ENCODE measurements around the gene CADM2.

Gene CADM2

GRCh38 chr3:85483986-85484385 lies 525.2 kb downstream of the CADM2 start:
- H3K9me3 ChIP-seq (ENCODE audit: control insufficient read depth, insufficient read depth, low read length), result no peaks in the 10 kb centered on the region
- no peaks in the 10 kb centered on the region for H3K79me2 ChIP-seq (ENCODE audit: control insufficient read depth, low read length)
- H3K4me3 ChIP-seq (ENCODE audit: low read length), result no peak overlapping the region
- no peaks in the 10 kb centered on the region for H3K27me3 ChIP-seq (ENCODE audit: control insufficient read depth, low read length)
- no peaks in the 10 kb centered on the region for H3K4me1 ChIP-seq (ENCODE audit: control insufficient read depth, low read length)
- no peak for TF ChIP-seq EZH2phosphoT487 (IDR thresholded peaks at IDR 0.05; ENCODE audit: borderline replicate concordance, low read length)
- TF ChIP-seq CTCF (IDR thresholded peaks at IDR 0.05; ENCODE audit: low read depth, low read length, poor library complexity, severe bottlenecking), result no peak
- H3K36me3 ChIP-seq (ENCODE audit: control insufficient read depth, low read length), result no peaks in the 10 kb centered on the region
- H3K4me2 ChIP-seq (ENCODE audit: low read length), result no peak overlapping the region
- H3F3A ChIP-seq (ENCODE audit: control insufficient read depth, insufficient read depth), result no peaks in the 10 kb centered on the region
- no peaks in the 10 kb centered on the region for H3K9me2 ChIP-seq (replicated peaks; ENCODE audit: control insufficient read depth, low read length)
- no peaks in the 10 kb centered on the region for H4K20me1 ChIP-seq (ENCODE audit: control insufficient read depth, insufficient read depth, low read depth, low read length)
- H3K27ac ChIP-seq (ENCODE audit: low read depth, low read length), result no peak overlapping the region

- H3K27me3 ChIP-seq (ENCODE audit: control insufficient read depth, low read length), result no peaks in the 10 kb centered on the region
- H3K4me1 ChIP-seq (ENCODE audit: control insufficient read depth, low read length), result no peaks in the 10 kb centered on the region
- TF ChIP-seq EZH2phosphoT487 (IDR thresholded peaks at IDR 0.05; ENCODE audit: borderline replicate concordance, low read length) (no peak), CTCF (IDR thresholded peaks at IDR 0.05; ENCODE audit: low read depth, low read length, poor library complexity, severe bottlenecking) (no peak)
- no peak overlapping the region for H3K27ac ChIP-seq (ENCODE audit: low read depth, low read length)
- no peaks in the 10 kb centered on the region for H3K36me3 ChIP-seq (ENCODE audit: control insufficient read depth, low read length)
- no peaks in the 10 kb centered on the region for H3K9me3 ChIP-seq (ENCODE audit: control insufficient read depth, insufficient read depth, low read length)
- H3K4me2 ChIP-seq (ENCODE audit: low read length), result no peak overlapping the region
- no peaks in the 10 kb centered on the region for H3F3A ChIP-seq (ENCODE audit: control insufficient read depth, insufficient read depth)
- no peaks in the 10 kb centered on the region for H3K79me2 ChIP-seq (ENCODE audit: control insufficient read depth, low read length)
- no peaks in the 10 kb centered on the region for H3K9me2 ChIP-seq (replicated peaks; ENCODE audit: control insufficient read depth, low read length)
- no peak overlapping the region for H3K4me3 ChIP-seq (ENCODE audit: low read length)
- no peaks in the 10 kb centered on the region for H4K20me1 ChIP-seq (ENCODE audit: control insufficient read depth, insufficient read depth, low read depth, low read length)
These were observed 528.6 kb downstream of the CADM2 start for GRCh38 chr3:85487375-85487774.

GRCh38 chr3:85495602-85496001 lies 536.8 kb downstream of the CADM2 start:
- H3K79me2 ChIP-seq (ENCODE audit: control insufficient read depth, low read length), result no peaks in the 10 kb centered on the region
- no peaks in the 10 kb centered on the region for H3K27me3 ChIP-seq (ENCODE audit: control insufficient read depth, low read length)
- no peaks in the 10 kb centered on the region for H3K4me1 ChIP-seq (ENCODE audit: control insufficient read depth, low read length)
- no peak overlapping the region for H3K27ac ChIP-seq (ENCODE audit: low read depth, low read length)
- no peaks in the 10 kb centered on the region for H4K20me1 ChIP-seq (ENCODE audit: control insufficient read depth, insufficient read depth, low read depth, low read length)
- no peak overlapping the region for H3K4me3 ChIP-seq (ENCODE audit: low read length)
- no peak for TF ChIP-seq EZH2phosphoT487 (IDR thresholded peaks at IDR 0.05; ENCODE audit: borderline replicate concordance, low read length)
- TF ChIP-seq CTCF (IDR thresholded peaks at IDR 0.05; ENCODE audit: low read depth, low read length, poor library complexity, severe bottlenecking), result no peak
- no peaks in the 10 kb centered on the region for H3K9me3 ChIP-seq (ENCODE audit: control insufficient read depth, insufficient read depth, low read length)
- H3K9me2 ChIP-seq (replicated peaks; ENCODE audit: control insufficient read depth, low read length), result no peaks in the 10 kb centered on the region
- no peaks in the 10 kb centered on the region for H3F3A ChIP-seq (ENCODE audit: control insufficient read depth, insufficient read depth)
- H3K36me3 ChIP-seq (ENCODE audit: control insufficient read depth, low read length), result no peaks in the 10 kb centered on the region
- H3K4me2 ChIP-seq (ENCODE audit: low read length), result no peak overlapping the region

- Histone ChIP-seq H3K9me2 (replicated peaks; ENCODE audit: control insufficient read depth, low read length) (no peaks in the 10 kb centered on the region), H4K20me1 (ENCODE audit: control insufficient read depth, insufficient read depth, low read depth, low read length) (no peaks in the 10 kb centered on the region), H3K79me2 (ENCODE audit: control insufficient read depth, low read length) (no peaks in the 10 kb centered on the region), H3K4me1 (ENCODE audit: control insufficient read depth, low read length) (no peaks in the 10 kb centered on the region), H3K27me3 (ENCODE audit: control insufficient read depth, low read length) (no peaks in the 10 kb centered on the region), H3K4me2 (ENCODE audit: low read length) (no peak overlapping the region), H3F3A (ENCODE audit: control insufficient read depth, insufficient read depth) (no peaks in the 10 kb centered on the region), H3K36me3 (ENCODE audit: control insufficient read depth, low read length) (no peaks in the 10 kb centered on the region), H3K4me3 (ENCODE audit: low read length) (no peak overlapping the region), H3K9me3 (ENCODE audit: control insufficient read depth, insufficient read depth, low read length) (no peaks in the 10 kb centered on the region), H3K27ac (ENCODE audit: low read depth, low read length) (no peak overlapping the region)
- TF ChIP-seq EZH2phosphoT487 (IDR thresholded peaks at IDR 0.05; ENCODE audit: borderline replicate concordance, low read length), result no peak
These were observed 539.4 kb downstream of the CADM2 start for GRCh38 chr3:85498177-85498576.

Data from DOHH2 (cell line).